HEK293T (cell line): ENCODE measurements around the gene ASGR1.

Experiments used
- ARNT ChIP-seq: fragments of 450-650 bp; IDR thresholded peaks from 2 replicates; pipeline ENCODE4 v1.6.1; 2017; ENCODE audit warnings: mild to moderate bottlenecking
- BHLHE40 ChIP-seq: fragments of 450-650 bp; IDR thresholded peaks from 2 replicates; pipeline ENCODE4 v1.6.1; 2016; ENCODE audit warnings: mild to moderate bottlenecking, moderate library complexity, borderline replicate concordance
- FOXA1 ChIP-seq: fragments of 450-650 bp; IDR thresholded peaks from 2 replicates; pipeline ENCODE4 v1.6.1; 2016; ENCODE audit warnings: mild to moderate bottlenecking
- FOXM1 ChIP-seq: fragments of 450-650 bp; IDR thresholded peaks from 2 replicates; pipeline ENCODE4 v1.6.1; 2017; ENCODE audit warnings: mild to moderate bottlenecking, borderline replicate concordance
- L3MBTL2 ChIP-seq: fragments of 450-650 bp; conservative IDR thresholded peaks from 2 replicates; pipeline ENCODE4 v1.6.1; 2016; ENCODE audit warnings: mild to moderate bottlenecking
- LEF1 ChIP-seq: fragments of 450-650 bp; IDR thresholded peaks from 2 replicates; pipeline ENCODE4 v1.6.1; 2017; ENCODE audit warnings: mild to moderate bottlenecking, borderline replicate concordance
- SP1 ChIP-seq: fragments of 450-650 bp; IDR thresholded peaks from 2 replicates; pipeline ENCODE4 v1.6.1; 2017
- SUZ12 ChIP-seq: fragments of 450-650 bp; IDR thresholded peaks from 2 replicates; pipeline ENCODE4 v1.6.1; 2016; ENCODE audit warnings: mild to moderate bottlenecking
- TARDBP ChIP-seq: fragments of 450-650 bp; IDR thresholded peaks from 2 replicates; pipeline ENCODE4 v1.6.1; 2016
- ZNF384 ChIP-seq: fragments of 450-650 bp; IDR thresholded peaks from 2 replicates; pipeline ENCODE4 v1.6.1; 2016
- TF ChIP-seq, protein P1 (sequence below): fragments of 450-650 bp; IDR thresholded peaks from 2 replicates; pipeline ENCODE4 v1.6.1; 2016

DNA sequence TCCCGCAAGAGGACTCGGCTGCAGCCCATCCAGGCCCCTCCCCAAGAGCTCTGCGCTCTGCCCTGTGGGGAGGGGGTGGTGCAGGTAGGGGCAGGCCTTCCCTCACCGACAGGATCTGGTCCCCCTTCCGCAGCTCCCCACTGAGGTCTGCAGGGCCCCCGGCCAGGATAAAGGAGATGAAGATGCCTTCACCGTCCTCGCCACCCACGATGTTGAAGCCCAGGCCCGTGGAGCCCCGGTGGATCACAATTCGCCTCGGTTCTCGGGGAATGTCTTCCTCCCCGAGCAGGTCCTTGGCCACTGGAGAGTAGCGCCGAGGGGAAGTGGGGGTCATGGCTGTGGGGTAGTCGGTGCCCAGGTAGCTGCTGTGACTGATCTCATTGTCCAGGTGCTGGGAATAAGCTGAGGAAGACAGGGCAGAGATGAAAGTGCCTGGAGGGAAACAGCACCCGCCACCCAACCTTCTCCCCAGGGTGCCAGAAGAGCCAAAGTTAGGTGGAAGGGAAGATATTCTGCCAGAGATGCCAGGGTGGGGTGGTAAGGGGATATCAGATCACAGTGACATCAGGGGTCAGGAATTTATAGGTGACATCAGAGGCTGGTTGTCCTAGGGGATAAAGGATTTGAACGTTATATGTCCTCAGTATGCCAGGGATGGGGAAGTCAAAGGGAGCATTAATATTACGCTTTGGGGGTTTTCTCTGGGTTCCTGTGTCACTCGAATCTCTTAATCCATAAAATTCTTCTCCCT is 17.7 kb upstream of the ASGR1 start:
- TF ChIP-seq, protein P1, sequence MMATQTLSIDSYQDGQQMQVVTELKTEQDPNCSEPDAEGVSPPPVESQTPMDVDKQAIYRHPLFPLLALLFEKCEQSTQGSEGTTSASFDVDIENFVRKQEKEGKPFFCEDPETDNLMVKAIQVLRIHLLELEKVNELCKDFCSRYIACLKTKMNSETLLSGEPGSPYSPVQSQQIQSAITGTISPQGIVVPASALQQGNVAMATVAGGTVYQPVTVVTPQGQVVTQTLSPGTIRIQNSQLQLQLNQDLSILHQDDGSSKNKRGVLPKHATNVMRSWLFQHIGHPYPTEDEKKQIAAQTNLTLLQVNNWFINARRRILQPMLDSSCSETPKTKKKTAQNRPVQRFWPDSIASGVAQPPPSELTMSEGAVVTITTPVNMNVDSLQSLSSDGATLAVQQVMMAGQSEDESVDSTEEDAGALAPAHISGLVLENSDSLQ = no peak
- TF ChIP-seq FOXA1 = no peak
- TF ChIP-seq FOXM1 = no peak
- no peak for TF ChIP-seq SP1
- TF ChIP-seq SUZ12 = no peak
- no peak for TF ChIP-seq LEF1
- no peak for TF ChIP-seq L3MBTL2
- TF ChIP-seq ARNT = no peak
- no peak for TF ChIP-seq BHLHE40
- no peak for TF ChIP-seq ZNF384
- TF ChIP-seq TARDBP = no peak
